Dedifferentiated amniotic fluid mesenchymal stem cell (primary cell): ENCODE measurements around the gene CELSR1.

Experiments used
- DNase-seq: peaks from one replicate; pipeline ENCODE4 v3.0.0-alpha.2; 2016; ENCODE audit errors: extremely low spot score

Gene CELSR1

DNA sequence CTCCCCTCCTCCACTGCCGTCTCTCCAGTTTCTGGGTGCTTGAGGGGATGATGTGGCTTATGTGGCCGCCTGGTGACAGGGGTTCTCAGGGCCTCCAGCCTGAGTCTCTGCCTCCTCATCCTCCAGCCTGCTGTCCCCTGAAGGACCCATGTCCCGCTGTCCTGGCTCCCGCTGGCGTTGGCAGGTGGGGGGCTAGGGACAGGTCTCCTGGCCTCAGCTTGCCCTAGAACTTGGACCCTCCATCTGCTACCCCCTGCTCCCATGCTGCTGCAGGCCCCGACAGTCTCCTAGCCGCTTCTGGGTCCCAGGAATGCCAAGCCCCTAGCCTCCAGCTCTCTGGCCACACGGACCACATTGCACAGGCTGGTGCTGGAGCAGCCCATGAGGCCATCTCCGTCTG lies 13.9 kb upstream of the CELSR1 start:
- DNase-seq = no peak

DNA sequence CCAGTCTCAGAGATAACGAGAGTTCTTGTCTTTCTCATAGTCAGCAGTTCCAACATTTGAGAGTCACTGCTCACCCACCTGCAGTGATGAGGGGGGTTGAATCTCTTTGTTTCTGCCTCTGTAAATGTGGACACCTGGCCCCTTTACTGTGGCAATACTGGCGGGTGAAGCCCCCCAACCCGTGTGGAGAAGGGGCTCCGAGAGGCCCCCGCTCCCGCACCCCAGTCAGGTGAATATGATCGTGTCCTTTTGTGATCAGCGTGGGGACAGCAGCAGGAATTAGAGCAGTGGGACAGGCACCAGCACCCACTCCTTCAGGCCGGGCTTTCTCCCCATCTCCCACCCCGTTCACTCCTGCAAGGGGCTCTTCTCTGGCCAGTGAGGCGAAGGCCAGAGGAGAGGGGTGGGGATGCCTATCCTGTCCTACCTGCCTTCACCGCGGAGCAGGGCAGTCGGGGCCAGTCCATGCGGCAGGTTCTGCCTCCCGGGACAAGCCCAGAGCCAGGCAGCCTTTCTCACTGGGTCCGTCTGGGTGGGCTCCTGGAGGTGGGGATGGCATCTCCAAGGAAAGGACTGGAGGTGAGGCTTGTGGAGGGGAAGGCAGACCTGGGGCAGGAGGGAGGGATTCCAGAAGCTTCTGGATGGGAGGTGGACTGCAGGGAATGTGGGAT lies 12.7 kb upstream of the CELSR1 start:
- DNase-seq = no peak

DNA sequence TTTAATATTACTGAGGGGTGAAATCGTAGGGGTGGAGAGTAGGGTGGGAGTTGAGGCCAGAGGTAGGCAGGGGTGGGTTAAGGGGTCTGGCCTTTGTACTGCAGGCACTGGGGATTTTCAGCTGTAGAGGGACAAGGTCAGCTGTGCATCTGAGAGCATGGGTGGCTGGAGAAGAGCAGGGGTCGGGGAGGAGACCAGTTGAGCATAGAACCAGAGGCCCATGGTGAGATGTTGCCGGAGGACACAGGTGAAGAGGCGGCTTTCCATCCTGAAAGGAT lies 12.1 kb upstream of the CELSR1 start:
- no peak for DNase-seq

DNA sequence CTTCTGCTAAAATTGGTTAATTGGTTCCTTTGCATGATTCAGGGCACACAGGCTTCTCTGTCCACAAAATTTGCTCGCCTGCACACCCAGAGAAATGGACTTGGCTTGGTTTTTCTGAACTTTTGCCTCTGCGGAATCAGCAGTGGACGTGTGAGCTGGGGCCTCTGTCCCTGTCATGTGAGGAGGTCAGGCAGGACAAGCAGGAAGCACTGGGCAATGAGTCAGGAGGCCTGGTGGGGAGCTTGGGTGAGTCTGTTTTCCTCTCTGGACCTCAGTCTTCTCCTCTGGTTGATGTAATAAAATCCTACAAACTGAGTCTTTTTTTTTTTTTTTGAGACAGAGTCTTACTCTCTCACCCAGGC lies 10.4 kb upstream of the CELSR1 start:
- peak; percentile 60 for DNase-seq

DNA sequence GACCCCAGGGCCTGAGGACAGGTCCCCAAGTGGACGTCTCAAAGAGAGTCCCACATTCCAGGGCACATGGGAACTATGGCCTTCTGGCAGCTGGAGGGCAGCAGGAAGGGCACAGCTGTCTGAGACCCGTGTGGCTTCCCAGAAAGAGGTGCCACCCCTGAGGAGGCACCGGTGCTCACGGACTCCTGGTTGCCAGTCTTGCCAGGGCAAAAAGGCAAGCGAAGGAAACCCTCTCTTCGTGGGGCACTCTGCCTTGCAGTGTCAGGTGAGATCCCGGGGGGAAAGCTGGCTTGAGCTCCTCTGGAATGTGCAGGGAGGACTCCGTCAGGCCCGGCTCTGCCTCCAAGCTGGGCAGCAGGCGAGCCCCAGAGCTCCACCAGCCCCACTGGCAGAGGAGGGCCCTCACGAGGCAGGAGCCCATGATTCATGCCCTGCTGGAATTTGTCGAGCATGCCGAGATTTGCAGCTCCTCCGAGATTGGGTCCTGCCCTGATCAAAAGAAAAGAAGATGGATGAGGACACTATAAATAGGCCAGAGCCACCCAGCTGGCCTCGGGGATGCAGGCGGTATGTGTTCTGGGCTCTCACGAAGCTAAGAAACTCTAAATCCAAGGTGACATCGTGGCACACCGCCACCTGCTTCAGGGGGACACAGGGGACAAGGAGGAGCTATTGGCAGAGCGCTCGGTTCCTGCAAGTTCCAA lies 9.9 kb upstream of the CELSR1 start:
- DNase-seq = peak; percentile 65

DNA sequence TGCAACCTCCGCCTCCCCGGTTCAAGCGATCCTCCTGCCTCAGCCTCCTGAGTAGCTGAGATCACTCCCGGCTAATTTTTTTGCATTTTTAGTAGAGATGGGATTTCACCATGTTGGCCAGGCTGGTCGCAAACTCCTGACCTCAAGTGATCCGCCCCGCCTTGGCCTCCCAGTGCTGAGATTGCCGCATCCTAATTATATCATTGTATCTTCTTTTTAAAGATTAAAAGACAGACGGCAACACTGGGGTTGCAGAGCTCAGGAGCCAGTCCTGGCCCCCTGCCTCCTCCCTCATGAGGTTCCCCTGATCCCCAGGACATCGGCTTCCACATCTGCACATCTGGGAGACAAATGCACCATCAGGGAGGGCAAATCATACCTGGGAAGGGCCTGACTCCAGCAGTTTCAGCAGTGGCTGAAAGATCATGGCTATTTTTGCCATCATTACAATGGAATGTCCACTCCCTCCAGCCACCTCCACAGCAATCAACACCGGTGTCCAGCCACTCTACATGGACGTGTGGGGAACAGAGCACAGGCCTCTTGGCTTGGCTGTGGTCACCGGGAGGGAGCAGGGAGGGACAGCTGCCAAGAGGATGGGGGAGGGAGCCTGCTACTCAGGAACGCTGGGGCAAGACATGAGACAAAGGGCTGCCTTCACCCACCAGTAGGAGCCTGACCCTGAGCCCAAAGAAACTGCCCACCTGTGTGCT lies 9.2 kb upstream of the CELSR1 start:
- no peak for DNase-seq

DNA sequence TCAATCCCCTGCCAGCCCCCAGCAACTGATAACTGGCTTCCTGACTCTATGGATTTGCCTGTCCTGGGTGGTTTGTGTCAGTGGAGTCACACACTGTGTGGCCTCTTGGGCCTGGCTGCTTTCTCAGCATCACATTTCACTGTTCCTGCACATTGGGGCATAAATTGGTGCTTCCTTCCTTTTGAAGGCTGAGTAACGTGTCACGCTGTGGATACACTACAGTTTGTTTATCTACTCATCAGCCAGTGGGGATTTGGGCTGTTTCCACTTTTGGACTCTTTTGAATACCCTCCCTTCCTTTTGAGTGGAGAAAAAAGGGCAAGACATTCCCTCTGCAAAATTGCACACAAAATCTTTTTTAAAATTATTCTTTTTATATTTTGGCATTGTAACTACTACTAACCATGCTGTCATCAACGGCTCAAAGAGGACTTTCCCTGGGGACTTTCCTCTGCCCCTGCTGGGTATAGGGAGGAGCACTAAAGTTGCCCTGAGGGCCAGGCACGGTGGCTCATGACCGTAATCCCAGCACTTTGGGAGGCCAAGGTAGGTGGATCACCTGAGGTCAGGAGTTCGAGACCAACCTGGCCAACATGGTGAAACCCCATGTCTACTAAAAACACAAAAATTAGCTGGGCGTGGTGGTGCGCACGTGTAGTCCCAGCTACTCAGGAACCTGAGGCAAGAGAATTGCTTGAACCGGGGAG lies 7.8 kb upstream of the CELSR1 start:
- DNase-seq = no peak

DNA sequence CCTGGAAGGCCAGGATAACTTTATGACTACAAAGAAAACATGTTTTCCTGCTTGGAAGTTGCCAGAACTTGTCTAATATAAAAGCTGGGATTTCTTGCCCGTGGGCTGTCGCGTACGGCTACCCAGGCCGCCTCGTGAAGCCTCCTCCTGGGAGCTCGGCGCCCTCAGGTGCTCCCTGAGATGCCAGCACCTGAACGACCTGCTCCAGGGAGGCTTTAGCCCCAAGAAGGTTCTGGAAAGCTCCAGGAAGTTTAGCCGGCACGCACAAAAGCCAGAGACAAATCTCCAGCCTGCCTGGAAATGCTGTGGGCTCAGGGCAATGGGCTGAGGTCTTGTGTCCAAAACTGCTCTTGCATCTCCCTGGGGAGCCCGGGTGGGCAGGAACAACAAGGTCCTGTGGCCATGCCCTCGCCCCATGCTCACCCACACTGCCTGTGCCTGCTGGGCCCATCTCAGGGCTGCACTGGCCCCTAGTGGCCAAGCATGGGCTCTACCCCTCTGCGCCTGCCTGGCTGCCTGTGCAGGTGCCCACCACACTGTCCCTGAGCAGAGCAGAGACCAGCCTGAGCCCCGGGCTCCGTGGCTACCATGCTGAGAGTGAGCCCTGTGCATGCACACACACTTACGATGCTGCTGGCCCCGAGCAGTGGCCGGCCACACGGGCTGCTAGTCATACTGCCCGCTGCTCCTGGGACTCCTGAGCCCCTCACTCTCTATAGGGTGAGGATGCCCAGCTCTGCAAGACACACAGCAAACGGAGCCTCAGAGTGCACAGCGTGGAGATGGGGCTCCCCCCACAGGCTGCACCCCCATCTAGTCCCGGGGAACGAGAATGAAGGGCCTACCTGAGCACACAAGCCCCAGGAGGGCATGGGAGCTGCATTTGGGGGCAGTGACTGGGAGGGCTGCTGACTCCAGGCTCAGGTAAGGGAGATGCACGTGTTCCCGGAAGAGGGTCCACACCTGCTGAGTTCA lies 4.9 kb upstream of the CELSR1 start:
- peak; percentile 36 for DNase-seq

DNA sequence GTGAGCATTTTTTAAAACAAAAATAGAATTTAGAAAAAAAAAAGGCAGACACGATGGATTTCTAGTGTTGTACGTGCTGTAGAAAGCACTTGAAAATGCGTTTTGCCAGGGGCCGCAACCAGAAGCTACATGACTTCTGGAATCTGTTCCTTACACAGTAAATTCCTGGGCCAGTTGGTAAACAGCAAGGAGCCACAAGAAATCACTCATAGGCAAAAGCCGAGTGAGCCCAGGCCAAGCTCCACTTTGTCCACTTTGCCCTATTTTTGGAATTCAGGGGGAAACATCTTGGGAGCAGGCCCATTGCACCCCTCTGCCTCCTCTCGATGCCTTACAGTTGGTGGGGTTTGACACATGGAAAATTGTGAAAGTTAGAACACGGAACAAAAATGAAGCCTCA lies 4.1 kb upstream of the CELSR1 start:
- DNase-seq = no peak

DNA sequence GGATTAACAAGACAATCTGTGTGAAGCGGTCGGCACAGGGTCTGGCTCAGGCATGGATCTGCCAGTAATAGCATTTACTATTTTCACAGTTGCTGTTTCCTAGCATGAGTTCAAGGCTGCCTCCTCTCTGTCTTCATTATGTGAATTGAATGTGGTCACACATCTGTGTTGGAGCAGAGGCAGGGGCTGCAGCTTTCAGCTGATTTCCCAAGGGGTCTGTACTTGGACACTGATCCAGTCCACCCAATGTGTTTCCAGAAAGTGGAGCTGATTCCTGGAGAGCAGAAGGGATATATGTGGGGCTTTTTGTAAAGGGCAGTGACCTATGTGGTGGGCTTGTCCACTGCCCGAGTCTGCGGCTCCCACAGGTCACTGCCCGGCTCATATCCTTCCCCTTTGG lies 3.5 kb upstream of the CELSR1 start:
- DNase-seq = no peak

DNA sequence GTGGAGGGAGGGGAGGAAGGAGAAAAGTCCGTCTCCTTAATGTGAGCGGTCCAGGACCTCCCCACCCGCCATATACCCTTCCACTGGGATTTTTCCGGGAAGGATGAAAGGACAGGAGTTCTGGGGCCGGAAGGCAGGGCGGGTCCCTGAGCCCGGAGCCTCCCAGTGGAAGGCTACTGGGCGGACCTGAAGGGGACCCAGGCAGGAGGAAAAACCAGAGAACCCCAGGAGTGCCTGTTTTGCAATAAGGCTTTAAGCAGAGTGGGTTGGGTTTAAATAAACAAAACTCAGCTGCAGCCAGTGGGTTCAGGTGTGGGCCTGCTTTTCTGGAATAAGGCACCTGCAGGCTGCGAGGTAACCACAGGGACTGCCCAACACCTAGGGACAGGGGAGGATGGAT lies 1.7 kb upstream of the CELSR1 start:
- DNase-seq = no peak

DNA sequence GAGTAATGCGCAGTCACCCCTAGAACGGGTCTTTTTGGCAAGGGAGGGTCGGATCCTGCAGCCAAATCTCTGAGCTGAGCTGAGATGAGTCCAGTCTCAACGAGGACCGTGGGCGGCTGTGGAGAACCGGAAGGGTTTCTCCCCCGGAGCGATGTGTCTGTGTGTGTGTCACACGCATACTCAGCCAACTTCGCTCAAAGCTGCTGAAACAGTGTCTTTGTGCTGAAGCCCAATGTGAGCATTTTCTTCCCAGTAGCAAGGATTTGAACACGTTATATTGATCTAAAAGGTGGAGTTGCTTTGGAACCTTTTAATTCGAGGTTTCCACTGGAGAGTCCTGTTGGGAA lies 1.4 kb upstream of the CELSR1 start:
- peak; percentile 40 for DNase-seq

DNA sequence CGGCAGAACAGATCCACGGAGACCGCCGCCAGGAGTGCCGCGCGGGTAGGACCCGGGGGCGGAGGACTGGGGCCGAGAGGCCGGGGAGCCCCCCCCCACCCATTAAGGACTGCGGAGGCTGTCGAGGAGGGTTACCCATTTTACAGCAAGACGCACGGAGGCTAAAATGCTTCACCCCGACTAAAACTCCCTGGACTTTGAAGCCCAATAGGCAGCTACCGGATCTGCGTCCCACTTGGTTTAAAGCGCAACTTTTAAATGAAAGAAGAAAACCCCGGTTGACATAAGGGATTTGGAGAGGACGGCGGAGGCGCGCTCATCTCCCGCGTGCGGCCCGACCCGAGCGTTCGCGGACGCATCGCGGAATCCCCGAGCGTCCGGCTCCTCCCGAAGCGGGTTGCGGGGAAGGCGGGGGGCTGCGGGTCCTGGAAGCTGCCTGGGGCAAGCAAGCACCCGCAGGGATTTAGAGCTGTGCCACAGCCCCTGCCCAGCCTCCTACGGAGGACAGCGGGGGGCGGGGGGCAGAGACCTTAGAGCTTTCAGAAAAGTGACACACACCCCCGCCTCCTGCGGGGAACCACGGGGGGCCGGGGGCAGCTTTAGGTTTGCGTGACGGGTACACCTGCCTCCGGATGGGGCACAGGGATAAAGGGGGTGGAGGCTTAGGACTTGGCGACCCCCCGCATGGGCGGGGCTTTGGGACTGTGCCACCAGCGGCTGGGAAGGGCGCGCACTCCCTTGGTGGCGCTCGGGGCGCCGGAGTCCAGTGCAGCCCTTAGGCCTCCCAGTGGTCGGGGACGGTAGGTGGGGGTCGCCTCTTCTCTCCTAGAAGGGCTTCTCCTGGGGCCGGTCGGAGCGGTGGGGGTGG lies 760 bp upstream of the CELSR1 start:
- no peak for DNase-seq

DNA sequence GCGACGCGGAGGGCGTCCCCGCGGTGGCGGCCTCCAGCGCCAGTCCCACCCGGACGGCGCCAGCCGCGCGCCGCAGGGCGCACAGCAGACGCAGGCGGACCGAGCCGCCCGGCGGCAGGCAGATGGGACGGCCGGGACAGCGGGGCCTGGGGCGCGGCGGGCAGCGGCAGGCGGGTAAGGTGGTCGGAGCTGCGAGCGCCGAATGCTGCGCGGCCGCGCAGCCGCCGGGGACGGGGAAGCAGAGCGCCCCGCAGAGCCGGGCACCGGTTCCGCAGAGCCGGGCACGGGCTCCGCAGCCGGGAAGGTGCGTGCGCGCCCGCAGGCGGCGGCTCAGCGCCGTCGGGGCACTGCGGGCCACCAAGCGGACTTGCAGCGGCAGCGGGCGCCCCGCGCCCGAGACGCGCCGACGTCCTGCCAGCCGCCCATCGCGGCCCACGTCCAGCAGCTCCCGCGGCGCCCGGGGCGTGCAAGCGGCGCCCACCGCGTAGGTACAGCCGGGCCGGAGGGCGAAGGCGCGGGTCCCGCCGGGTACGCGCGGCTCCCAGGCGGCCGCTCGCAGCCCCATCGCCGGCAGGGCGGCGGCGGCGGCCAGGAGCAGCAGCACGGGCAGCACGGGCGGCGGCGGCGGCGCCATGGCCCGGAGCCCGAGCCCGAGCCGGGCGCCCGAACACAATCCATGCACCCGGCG lies 739 bp downstream of the CELSR1 start:
- DNase-seq = no peak

DNA sequence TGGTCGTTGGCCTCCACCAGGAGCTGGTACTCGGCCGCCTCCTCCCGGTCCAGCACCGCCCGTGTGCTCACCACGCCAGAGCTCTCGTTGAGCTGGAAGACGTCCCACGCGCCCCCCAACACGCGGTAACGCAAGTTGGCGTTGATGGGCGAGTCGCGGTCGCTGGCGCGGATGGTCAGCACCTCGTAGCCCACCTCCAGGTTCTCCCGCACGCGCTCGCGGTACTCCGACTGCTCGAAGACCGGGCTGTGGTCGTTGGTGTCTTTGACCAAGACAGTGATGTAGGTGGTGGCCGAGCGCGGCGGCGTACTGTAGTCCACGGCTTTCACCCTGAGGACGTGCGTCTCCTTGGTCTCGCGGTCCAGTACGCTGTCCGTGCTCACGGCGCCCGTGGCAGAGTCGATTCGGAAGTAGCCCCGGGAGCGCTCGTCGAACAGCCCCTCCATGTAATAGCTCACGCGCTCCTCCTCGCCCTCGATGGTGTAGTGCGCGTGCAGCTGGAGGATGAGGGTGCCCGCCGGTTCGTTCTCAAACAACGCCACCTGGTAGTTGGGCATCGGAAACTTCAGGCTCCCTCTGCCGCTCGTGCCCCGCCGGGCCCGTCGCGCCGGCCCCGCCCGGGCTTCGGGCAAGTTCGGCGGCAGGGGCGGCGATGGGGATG lies 1.4 kb downstream of the CELSR1 start:
- no peak for DNase-seq

DNA sequence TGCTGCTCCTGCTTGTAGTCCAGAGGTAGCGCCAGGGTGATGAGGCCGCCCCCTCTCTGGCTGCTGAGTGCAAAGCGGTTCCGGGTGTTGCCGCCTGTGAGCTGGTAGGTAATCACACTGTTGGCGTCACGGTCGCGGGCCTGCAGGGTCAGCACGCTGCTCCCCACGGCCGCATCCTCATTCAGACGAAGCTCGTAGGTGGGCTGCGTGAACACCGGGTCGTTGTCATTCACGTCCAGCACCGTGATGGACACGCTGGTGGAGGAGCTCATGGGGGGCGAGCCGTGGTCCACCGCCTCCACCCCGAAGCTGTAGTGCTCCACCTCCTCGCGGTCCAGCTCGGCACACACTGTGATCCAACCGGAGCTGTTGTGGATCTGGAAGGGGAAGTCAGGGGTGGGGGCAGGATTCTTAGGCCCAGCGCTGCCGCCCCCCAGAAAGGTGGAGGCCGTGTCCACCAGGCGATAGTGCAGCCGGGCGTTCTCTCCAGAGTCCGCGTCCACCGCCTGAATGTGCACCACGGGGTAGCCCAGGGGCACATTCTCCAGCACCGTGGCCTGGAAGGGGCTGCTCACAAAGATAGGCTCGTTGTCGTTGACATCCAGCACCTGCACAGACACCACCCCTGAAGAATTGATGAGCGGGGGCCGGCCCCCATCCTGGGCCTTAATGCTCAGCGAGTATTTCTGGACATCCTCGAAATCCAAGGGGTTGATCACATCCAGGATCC lies 2.4 kb downstream of the CELSR1 start:
- DNase-seq = no peak

DNA sequence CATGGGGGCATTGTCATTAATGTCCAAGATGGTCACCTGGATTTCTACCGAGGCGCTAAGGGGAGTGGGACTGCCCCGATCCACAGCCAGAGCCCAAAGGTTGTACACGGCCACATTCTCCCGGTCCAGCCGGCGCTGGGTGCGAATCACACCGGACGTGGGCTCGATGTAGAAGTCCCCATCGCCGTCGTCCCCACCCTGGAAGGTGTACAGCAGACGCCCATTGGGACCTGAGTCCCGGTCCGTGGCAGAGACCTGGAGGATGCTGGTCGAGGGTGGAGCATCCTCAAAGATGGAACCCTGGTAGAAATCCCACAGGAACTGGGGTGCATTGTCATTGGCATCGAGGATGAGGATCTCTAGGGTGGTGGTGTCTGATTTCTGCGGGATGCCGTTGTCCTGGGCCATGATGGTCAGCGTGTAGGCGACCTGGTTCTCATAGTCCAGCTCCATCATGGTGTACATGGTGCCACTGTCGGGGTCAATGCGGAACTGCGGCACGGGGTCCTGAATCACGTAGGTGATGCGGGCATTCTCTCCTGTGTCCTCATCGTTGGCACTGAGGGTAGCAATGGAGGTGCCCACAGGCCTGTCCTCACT lies 3.1 kb downstream of the CELSR1 start:
- no peak for DNase-seq

DNA sequence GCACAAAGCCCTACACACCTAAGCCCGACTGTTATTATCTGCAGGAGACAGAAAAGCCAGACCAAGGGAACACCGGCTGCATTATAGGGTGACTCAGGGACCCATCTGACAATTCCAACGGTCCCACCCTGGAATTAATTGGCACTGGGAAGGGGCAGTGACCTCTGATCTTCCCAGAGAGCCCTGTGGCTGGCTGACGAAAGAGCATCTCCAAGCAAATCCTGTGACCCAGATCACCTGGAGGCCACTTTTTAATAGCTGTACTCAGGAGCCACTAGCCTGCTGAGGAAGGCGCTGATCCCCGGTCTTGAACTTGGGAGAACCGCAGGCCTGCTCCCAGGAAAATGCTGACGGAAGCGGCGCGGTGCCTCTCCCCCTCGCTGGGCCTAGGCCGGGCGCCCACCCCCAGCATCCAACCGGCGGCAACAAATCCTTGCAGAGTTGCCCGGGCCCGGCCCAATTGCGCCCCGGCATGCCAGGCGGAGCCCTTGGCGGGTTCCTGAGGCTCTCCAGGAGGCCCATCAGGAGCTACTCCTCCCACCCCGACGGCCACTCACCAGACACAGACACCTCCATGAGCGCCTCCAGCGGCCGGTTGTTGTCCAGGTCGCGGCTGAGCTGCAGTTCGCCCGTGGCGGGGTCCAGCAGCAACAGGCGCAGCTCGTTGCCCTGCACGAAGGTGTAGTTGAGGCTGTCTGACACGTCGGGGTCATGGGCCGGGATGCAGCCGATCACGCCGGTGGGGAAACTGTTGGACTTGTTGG lies 4.2 kb downstream of the CELSR1 start:
- DNase-seq = no peak
